ENCODE results near the gene SYCE3. TPM values are rescaled to one million over a fixed set of nuclear protein-coding genes. Genes with fewer than 3 reads are reported as not detected.

SYCE3 gene
- total RNA-seq, 1 donor from 2014 or later, result not detected

- Histone ChIP-seq H4K20me1 (ENCODE audit: low read depth) (no peaks in the 10 kb centered on the region), H3K27me3 (peaks cover 4% of the 10 kb centered on the region), H3K4me2 (no peak overlapping the region), H3F3A (ENCODE audit: low read depth) (peaks cover 10% of the 10 kb centered on the region), H2AFZ (replicated peaks) (no peak overlapping the region), H3K4me3 (no peak overlapping the region), H3K9ac (no peak overlapping the region), H3K4me1 (peaks cover 4% of the 10 kb centered on the region), H3K79me2 (ENCODE audit: low read depth) (no peaks in the 10 kb centered on the region), H3K9me3 (ENCODE audit: low read depth) (no peaks in the 10 kb centered on the region), H3K36me3 (no peaks in the 10 kb centered on the region), H3K27ac (no peak overlapping the region)
- Mint-ChIP-seq H3K36me3 (no peaks in the 10 kb centered on the region), H3K9me3 (no peaks in the 10 kb centered on the region), H3K4me1 (peaks cover 10% of the 10 kb centered on the region), H3K4me3 (no peak overlapping the region), H3K27me3 (ENCODE audit: insufficient read depth, low read depth) (peaks cover 8% of the 10 kb centered on the region), H3K27ac (no peak overlapping the region)
- no peak for DNase-seq (ENCODE audit: low spot score)
- TF ChIP-seq EZH2 (IDR thresholded peaks at IDR 0.05), result no peak
- TF ChIP-seq, protein P1, sequence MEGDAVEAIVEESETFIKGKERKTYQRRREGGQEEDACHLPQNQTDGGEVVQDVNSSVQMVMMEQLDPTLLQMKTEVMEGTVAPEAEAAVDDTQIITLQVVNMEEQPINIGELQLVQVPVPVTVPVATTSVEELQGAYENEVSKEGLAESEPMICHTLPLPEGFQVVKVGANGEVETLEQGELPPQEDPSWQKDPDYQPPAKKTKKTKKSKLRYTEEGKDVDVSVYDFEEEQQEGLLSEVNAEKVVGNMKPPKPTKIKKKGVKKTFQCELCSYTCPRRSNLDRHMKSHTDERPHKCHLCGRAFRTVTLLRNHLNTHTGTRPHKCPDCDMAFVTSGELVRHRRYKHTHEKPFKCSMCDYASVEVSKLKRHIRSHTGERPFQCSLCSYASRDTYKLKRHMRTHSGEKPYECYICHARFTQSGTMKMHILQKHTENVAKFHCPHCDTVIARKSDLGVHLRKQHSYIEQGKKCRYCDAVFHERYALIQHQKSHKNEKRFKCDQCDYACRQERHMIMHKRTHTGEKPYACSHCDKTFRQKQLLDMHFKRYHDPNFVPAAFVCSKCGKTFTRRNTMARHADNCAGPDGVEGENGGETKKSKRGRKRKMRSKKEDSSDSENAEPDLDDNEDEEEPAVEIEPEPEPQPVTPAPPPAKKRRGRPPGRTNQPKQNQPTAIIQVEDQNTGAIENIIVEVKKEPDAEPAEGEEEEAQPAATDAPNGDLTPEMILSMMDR (IDR thresholded peaks at IDR 0.05), result no peak
- TF ChIP-seq EZH2phosphoT487 (IDR thresholded peaks at IDR 0.05), result no peak
Observed at GRCh38 chr22:50587407-50587806, 24.7 kb upstream of the SYCE3 start.

DNA sequence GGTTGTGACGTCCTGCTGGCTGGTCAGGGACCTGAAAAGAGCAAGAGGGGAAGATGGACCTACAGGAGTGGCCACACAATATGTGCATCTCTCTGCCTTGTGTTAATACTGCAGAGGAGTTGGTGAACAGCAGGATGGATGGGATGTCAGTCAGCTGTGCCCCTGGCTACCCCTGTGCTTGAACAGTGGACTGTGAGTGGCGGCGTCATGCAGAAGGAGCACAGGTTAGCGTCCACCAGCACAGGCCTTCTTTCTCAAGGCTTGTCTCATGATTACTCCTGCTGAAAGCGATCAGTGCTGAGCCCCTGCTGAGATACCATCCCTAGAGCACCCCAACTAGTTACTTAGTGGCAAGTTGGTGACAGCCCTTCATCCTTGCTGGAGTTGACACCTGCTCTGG, 23.7 kb upstream of the SYCE3 start:
- Histone ChIP-seq H3K9ac (no peak overlapping the region), H3K4me2 (no peak overlapping the region), H3K36me3 (no peaks in the 10 kb centered on the region), H3K27ac (no peak overlapping the region), H3F3A (ENCODE audit: low read depth) (peaks cover 19% of the 10 kb centered on the region), H3K79me2 (ENCODE audit: low read depth) (peaks cover 6% of the 10 kb centered on the region), H3K27me3 (peaks cover 4% of the 10 kb centered on the region), H3K4me3 (no peak overlapping the region), H4K20me1 (ENCODE audit: low read depth) (no peaks in the 10 kb centered on the region), H2AFZ (replicated peaks) (no peak overlapping the region), H3K9me3 (ENCODE audit: low read depth) (no peaks in the 10 kb centered on the region), H3K4me1 (peaks cover 4% of the 10 kb centered on the region)
- no peaks in the 10 kb centered on the region for H3K36me3 Mint-ChIP-seq
- H3K4me1 Mint-ChIP-seq, result peaks cover 10% of the 10 kb centered on the region
- H3K4me3 Mint-ChIP-seq, result no peak overlapping the region
- H3K27ac Mint-ChIP-seq, result no peak overlapping the region
- TF ChIP-seq, protein P1 (IDR thresholded peaks at IDR 0.05), result no peak
- TF ChIP-seq EZH2 (IDR thresholded peaks at IDR 0.05) (no peak), EZH2phosphoT487 (IDR thresholded peaks at IDR 0.05) (no peak)
- no peak for DNase-seq (ENCODE audit: low spot score)
- H3K27me3 Mint-ChIP-seq (ENCODE audit: insufficient read depth, low read depth), result peaks cover 8% of the 10 kb centered on the region
- H3K9me3 Mint-ChIP-seq, result no peaks in the 10 kb centered on the region

GRCh38 chr22:50585781-50586180, 23.1 kb upstream of the SYCE3 start:
- Histone ChIP-seq H3K9ac (no peak overlapping the region), H3F3A (ENCODE audit: low read depth) (peaks cover 19% of the 10 kb centered on the region), H3K36me3 (no peaks in the 10 kb centered on the region), H3K4me2 (no peak overlapping the region), H3K4me3 (no peak overlapping the region), H3K27ac (no peak overlapping the region), H3K27me3 (peaks cover 4% of the 10 kb centered on the region), H3K4me1 (peaks cover 4% of the 10 kb centered on the region), H3K9me3 (ENCODE audit: low read depth) (no peaks in the 10 kb centered on the region), H2AFZ (replicated peaks) (no peak overlapping the region), H3K79me2 (ENCODE audit: low read depth) (peaks cover 12% of the 10 kb centered on the region), H4K20me1 (ENCODE audit: low read depth) (no peaks in the 10 kb centered on the region)
- DNase-seq (ENCODE audit: low spot score), result no peak
- TF ChIP-seq, protein P1 (IDR thresholded peaks at IDR 0.05), result no peak
- no peak for TF ChIP-seq EZH2phosphoT487 (IDR thresholded peaks at IDR 0.05)
- no peak for TF ChIP-seq EZH2 (IDR thresholded peaks at IDR 0.05)
- Mint-ChIP-seq H3K36me3 (no peaks in the 10 kb centered on the region), H3K27ac (no peak overlapping the region), H3K4me1 (peaks cover 10% of the 10 kb centered on the region), H3K4me3 (no peak overlapping the region), H3K9me3 (no peaks in the 10 kb centered on the region), H3K27me3 (ENCODE audit: insufficient read depth, low read depth) (peaks cover 8% of the 10 kb centered on the region)
